ENCODE results near the gene SGCB.

The SGCB gene

DNA sequence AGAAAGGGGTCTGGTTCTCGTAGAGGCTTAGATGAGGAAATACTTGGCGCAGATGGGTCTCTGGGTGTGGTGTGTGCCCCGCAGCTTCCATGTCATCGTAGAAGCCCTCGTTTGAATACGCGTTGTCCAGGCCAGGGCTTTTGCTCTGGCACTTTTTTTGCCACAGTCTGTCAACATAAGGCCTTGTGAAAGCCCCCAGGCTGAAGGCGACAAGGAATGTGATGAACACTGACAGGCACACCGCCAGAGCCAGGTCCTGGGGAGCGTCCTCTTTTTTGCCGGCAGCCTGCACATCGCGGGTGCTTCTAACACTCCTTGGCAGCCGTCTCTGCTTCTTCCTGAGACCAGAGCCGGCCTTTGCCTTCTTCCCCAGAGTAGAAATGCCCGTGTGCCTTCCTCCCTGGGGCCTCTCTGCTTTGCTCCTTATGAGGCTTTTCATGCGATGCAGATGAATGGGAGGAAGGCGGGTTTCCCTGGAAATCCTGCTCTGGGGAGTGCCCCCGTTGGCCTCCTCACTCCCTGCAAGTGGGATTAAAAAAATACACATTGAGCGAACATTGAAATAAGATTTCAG lies 42.4 kb downstream of the SGCB start:
- no peaks in the 10 kb centered on the region for H3K36me3 ChIP-seq (ENCODE audit: control insufficient read depth in 4 of 4, insufficient read depth in 4 of 4, low read length in 3 of 4)
- WGBS (ENCODE audit: insufficient coverage): 62% methylated on average over 18 of the region's 20 CpGs
- no peak overlapping the region for H3K4me3 ChIP-seq (ENCODE audit: control insufficient read depth in 1 of 7, extremely low read depth in 1 of 7, insufficient read depth in 4 of 7, low read depth in 2 of 7, low read length in 6 of 7)
- H3K9me3 ChIP-seq (ENCODE audit: control extremely low read depth in 1 of 5, control insufficient read depth in 4 of 5, insufficient read depth in 2 of 5, low read depth in 1 of 5, low read length in 4 of 5): peaks cover 0 to 4% (median 0%) of the 10 kb centered on the region in 5 experiments
- H3K4me1 ChIP-seq (ENCODE audit: control extremely low read depth in 1 of 4, control insufficient read depth in 4 of 4, insufficient read depth in 4 of 4, low read length in 3 of 4): no peaks in the 10 kb centered on the region
- no peak for DNase-seq
- ChIA-PET CTCF (no interaction called here), POLR2A (no interaction called here)
- no peak overlapping the region for H3K27ac ChIP-seq (ENCODE audit: insufficient read depth in 1 of 2, low read depth in 1 of 2, low read length in 2 of 2, poor library complexity in 1 of 2, severe bottlenecking in 2 of 2)
- peaks cover 0 to 19% (median 3%) of the 10 kb centered on the region in 5 experiments for H3K27me3 ChIP-seq (replicated peaks in 2 of 5; ENCODE audit: control insufficient read depth in 4 of 5, insufficient read depth in 5 of 5, low read length in 4 of 5)
